GM18526 (cell line): ENCODE data around the gene NR1D2.
A peak's percentile ranks its signal among the peaks of the same experiment; 100 is the strongest.

Experiments
- POLR2A ChIP-seq: IDR thresholded peaks from 3 replicates; pipeline ENCODE4 v1.6.1; 2011; ENCODE audit not compliant: insufficient read length; ENCODE audit errors: extremely low read depth

The NR1D2 gene

DNA sequence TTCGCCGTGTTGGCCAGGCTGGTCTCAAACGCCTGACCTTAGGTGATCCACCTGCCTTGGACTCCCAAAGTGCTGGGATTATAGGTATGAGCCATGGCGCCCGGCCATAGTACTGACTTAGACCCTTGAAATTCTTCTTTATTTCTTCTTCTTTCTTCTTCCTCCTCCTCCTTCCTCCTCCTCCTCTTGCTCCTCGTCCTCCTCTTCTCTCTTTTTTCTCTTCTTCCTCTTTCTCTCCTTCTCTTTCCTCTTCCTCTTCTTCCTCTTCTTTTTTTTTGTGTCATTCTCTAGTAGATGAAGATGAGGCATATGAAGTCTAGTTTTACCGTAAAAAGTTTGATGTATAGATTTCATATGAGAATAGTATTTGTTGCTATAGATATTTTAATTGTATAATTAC is 18.8 kb upstream of the NR1D2 start:
- no peak for TF ChIP-seq POLR2A

DNA sequence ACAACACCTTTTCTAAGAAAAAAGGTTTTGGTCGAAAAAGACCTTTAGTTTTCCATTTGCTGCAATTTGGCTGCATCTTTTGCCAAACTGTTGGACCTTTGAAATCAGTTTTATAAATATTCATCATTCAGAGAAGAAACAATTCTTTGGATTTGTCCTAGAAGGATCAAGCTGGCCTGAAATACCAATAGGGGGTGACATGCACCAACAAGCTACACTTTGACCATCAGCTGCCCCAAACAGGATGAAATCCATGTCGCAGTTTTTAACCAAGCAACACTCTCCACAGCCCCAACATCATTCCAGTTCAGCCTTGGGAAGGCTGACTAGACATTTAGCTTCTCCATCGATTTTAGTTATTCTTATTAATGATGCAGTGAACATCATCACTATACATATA is 18.4 kb upstream of the NR1D2 start:
- no peak for TF ChIP-seq POLR2A

DNA sequence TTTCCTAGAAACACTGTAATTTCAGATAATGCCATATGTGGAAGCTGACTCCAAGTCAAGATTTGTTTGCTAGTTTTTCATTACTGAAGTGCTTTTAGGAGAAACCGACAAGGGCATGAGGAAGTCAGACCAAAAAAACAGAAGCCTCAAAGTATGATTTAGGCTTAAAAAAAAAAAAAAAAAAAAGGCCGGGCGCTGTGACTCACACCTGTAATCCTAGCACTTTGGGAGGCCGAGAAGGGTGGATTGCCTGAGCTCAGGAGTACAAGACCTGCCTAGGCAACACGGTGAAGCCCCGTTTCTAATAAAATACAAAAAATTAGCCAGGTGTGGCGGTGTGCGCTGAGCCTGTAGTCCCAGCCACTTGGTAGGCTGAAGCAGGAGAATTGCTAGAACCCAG is 16.6 kb upstream of the NR1D2 start:
- no peak for TF ChIP-seq POLR2A

- TF ChIP-seq POLR2A: no peak
Measured at GRCh38 chr3:23931597-23931996, 13.5 kb upstream of the NR1D2 start.

DNA sequence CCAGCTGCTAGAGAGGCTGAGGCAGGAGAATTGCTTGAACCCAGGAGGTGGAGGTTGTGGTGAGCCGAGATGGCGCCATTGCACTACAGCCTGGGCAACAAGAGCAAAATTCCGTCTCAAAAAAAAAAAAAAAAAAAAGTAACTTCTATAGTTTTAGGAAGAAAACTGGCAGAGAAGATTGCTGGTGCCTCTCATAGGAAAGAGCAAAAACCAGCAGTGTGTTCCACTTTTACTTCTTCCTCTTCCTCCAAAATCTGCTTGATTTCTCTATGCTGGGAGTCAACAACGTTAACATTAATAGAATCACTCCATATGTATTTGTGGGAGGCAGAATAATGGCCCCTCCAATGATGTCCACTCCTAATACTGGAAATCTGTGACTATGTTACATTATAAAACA is 12.5 kb upstream of the NR1D2 start:
- TF ChIP-seq POLR2A: no peak

- no peak for TF ChIP-seq POLR2A
Measured at GRCh38 chr3:23934253-23934652, 10.8 kb upstream of the NR1D2 start.

DNA sequence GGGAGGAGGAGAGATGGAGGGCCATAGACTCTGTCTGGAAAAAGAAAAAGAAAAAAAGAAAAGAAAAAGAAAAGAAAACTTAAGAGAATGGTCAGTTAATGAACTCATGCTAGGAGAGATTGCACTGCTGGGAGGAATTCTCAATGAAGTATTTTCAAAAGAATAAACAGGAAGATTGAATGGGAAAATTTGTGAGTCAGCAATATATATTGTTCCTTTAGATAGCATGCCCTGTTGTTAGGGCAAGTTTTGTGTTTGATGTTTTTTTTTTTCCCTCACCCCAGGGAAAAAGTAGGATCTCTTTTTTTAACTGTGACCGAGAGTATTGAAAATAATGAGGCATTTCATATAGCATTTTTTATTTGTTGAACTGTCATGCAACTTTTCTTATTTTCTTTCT is 7.8 kb upstream of the NR1D2 start:
- TF ChIP-seq POLR2A: no peak

GRCh38 chr3:23938688-23939087 is 6.4 kb upstream of the NR1D2 start:
- TF ChIP-seq POLR2A: no peak

- TF ChIP-seq POLR2A: no peak
Measured at GRCh38 chr3:23940775-23941174, 4.3 kb upstream of the NR1D2 start.

GRCh38 chr3:23941440-23941839 is 3.6 kb upstream of the NR1D2 start:
- no peak for TF ChIP-seq POLR2A

GRCh38 chr3:23942546-23942945 is 2.5 kb upstream of the NR1D2 start:
- no peak for TF ChIP-seq POLR2A

- no peak for TF ChIP-seq POLR2A
Measured at GRCh38 chr3:23944007-23944783, 891 bp upstream of the NR1D2 start.

DNA sequence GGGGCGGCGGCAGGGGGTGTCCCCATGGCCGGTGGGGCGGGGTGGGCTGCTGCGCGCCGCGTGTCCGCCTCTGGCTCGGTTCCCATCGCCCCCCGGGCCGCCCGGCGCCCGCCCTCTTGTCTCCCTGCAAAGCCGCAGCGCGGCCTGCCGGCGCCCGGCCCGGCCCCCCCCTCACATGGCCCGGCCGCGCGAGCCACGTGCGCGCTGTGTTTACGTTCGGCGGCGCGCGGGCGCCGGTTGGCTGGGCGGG is 502 bp downstream of the NR1D2 start:
- no peak for TF ChIP-seq POLR2A

DNA sequence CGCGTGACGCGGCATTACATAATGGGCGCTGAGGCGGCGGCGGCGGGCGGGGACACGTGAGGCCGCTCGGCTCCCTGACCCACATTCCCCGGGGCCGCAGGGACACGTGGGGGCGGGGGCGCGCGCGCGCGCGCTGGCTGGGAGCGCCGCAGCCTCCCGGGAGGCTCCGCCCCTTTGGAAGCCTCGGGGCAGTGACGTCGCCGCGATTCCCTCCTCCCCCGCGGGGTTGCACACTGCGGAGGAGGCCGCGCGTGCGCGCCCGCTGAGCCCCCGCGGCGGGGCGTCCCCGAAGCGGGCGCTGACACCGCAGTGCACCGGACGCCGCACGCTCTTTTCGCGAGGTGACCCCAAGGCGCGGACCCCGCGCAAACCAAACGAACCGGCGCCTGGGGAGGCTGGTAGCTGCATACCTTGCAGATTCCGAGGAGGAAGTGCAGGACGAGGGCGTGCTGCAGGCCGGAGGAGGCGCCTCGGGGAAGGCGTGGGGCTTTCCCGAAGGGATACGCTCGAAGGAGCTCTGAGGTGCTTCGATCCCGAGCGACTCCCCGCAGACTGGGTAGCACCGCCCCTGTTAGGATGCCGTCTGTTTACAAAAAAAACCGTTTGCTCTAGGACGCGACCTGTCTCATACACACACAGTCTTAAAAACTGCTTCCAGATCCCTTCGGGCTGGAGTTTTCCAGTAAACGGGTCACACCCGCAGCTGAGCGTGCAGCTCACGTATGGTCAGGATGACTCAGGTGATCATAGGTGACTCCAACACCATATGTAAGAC is 1.0 kb downstream of the NR1D2 start:
- TF ChIP-seq POLR2A: peak; percentile 63

DNA sequence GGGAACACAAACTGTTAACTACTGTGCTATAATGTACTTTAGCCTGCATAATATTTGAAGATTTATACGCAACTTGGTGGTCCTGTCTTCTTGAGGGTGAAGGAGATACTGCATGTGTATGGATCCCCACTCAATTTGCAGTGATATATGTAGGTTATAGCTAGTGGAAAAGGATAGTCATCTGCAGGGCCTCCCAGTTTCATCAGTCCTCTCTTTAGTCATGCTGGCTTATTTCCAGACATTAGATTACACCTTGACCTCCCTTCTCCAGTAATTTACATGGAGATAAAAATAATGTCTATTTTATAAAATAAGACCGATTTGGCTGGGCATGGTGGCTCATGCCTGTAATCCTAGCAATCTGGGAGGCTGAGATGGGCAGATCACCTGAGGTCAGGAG is 3.7 kb downstream of the NR1D2 start:
- no peak for TF ChIP-seq POLR2A

GRCh38 chr3:23949784-23950183 is 4.7 kb downstream of the NR1D2 start:
- TF ChIP-seq POLR2A: no peak

- TF ChIP-seq POLR2A: no peak
Measured at GRCh38 chr3:23950293-23950692, 5.2 kb downstream of the NR1D2 start.
